Measurements from ENCODE around the gene UPK1B.

DNA sequence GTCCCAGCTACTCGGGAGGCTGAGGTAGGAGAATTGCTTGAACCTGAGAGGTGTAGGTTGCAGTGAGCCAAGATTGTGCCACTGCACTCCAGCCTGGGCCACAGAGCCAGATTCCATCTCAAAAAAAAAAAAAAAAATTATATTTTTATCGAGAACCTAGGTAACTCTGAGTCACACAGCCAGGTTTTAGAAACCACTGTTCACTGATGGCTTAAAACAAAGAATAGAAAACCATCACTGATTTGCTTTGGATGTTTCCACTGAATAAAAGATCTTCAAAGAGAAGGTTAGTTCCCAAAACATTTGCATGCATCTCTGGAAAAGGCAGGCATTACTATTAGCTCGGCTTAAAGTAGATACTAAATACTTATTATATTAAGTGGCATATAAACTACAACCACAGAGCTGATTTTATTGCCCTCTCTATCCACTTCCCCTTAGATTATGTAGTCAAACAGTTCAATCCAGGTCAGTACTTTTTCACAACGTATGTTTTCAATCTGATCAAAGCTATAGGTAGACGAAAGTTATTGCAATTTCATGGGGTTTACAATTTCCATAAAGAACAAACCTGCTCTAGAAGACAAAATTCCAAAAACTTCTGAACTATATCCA lies 65.9 kb downstream of the UPK1B start:
- TF ChIP-seq POLR2AphosphoS5 (IDR thresholded peaks at IDR 0.05; ENCODE audit: low read depth, low read length), result no peak
- TF ChIP-seq TAF1 (IDR thresholded peaks at IDR 0.05; ENCODE audit: borderline replicate concordance, insufficient read depth, low read length), result no peak
- TF ChIP-seq, protein P1, sequence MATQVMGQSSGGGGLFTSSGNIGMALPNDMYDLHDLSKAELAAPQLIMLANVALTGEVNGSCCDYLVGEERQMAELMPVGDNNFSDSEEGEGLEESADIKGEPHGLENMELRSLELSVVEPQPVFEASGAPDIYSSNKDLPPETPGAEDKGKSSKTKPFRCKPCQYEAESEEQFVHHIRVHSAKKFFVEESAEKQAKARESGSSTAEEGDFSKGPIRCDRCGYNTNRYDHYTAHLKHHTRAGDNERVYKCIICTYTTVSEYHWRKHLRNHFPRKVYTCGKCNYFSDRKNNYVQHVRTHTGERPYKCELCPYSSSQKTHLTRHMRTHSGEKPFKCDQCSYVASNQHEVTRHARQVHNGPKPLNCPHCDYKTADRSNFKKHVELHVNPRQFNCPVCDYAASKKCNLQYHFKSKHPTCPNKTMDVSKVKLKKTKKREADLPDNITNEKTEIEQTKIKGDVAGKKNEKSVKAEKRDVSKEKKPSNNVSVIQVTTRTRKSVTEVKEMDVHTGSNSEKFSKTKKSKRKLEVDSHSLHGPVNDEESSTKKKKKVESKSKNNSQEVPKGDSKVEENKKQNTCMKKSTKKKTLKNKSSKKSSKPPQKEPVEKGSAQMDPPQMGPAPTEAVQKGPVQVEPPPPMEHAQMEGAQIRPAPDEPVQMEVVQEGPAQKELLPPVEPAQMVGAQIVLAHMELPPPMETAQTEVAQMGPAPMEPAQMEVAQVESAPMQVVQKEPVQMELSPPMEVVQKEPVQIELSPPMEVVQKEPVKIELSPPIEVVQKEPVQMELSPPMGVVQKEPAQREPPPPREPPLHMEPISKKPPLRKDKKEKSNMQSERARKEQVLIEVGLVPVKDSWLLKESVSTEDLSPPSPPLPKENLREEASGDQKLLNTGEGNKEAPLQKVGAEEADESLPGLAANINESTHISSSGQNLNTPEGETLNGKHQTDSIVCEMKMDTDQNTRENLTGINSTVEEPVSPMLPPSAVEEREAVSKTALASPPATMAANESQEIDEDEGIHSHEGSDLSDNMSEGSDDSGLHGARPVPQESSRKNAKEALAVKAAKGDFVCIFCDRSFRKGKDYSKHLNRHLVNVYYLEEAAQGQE (IDR thresholded peaks at IDR 0.05; ENCODE audit: insufficient read depth in 1 of 2, low read depth in 2 of 2, low read length in 2 of 2), result no peak
- TF ChIP-seq SIN3A (IDR thresholded peaks at IDR 0.05; ENCODE audit: borderline replicate concordance, insufficient read depth, low read length), result no peak
